ENCODE data around the gene ZNF562. TPM values are rescaled to one million over a fixed set of nuclear protein-coding genes. Genes with fewer than 3 reads are reported as not detected.

Gene ZNF562
- 2.9 and 8.1 TPM in 2 replicates for polyA plus RNA-seq

DNA sequence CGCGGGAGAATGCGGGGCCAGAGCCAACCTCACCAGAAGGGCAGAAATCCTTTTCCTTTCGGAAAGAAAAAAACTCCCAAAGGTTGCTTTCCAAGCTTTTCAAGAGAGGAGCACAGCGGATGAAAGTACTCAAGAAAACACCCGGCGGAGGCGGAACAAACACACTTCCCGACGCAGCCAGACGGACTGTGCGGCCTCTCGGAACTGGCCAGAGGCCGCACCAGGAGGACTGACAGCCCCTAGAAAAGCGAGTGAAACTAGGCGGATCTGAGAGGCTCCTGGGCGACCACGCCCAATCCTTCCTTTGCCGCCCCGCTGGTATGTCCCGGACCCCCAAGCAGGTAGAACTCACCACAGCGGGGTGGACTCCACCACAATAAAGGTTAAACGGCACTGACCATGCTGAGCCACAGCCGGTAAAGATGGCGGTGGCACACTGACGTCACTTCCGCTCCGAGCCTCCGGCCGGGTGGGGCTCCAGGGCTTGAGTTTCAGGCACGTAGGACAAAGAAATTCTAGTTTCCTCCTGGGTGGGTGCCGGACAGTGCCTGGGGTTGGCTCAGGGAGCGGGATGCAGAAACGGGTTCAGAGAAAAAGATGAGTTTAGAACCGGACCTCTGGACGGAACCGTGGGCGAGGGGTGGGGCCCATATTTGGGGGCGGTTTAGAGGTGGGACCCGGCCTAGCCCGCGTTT is at the start of gene ZNF562:
Gene ZNF562 (minus strand): TSS at position 438 of the 695 bp plus-strand sequence. CDS start 14,356 bp downstream, outside the sequence.

GRCh38 chr19:9621156-9622037 is 53.5 kb downstream of the ZNF562 start, which contains the start of gene ZNF561:
ZNF561 (minus strand) TSS chr19:9621232; CDS start chr19:9619456, 1,776 bp downstream.

Other genes starting within 250 kb of the ZNF562 start
- gene ZNF266, start 239.5 kb downstream of the ZNF562 start, polyA plus RNA-seq, result 6.6 and 8.7 TPM in 2 replicates
- gene ZNF560, start 176.5 kb downstream of the ZNF562 start, polyA plus RNA-seq, result not detected in 2 replicates
- 5.7 and 7.9 TPM in 2 replicates for gene ZNF426, start 136.5 kb downstream of the ZNF562 start, polyA plus RNA-seq
- gene ZNF121, start 90.6 kb downstream of the ZNF562 start, polyA plus RNA-seq, result 10.3 and 10.9 TPM in 2 replicates
- gene ZNF561, start 53.9 kb downstream of the ZNF562 start, polyA plus RNA-seq, result 6.9 TPM in 2 replicates
- gene ZNF846, start 93.6 kb upstream of the ZNF562 start, polyA plus RNA-seq, result 2.3 and 11.3 TPM in 2 replicates
- 0.41 and 4.1 TPM in 2 replicates for gene FBXL12, start 144.0 kb upstream of the ZNF562 start, polyA plus RNA-seq
- gene UBL5, start 152.8 kb upstream of the ZNF562 start, polyA plus RNA-seq, result 1,228 and 1,427 TPM in 2 replicates
- gene PIN1, start 160.2 kb upstream of the ZNF562 start, polyA plus RNA-seq, result 29.2 and 34.0 TPM in 2 replicates

Measured in Purkinje cell (primary cell).